ENCODE measurements around the gene GOLGA6L10.

DNA sequence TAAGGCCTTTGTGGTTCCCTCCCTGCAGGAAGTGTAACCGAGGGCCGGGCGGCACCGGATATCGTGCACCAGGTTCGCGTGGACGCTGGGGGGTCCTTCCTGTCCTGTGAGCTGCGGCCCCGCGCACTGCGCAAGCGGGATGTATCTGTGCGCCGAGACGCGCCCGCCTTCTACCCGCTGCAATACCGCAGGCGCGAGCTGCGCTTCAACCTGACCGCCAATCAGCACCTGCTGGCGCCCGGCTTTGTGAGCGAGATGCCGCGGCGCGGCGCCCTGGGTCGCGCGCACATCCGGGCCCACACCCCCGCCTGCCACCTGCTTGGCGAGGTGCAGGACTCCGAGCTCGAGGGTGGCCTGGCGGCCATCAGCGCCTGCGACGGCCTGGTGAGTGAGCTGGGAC is 50.8 kb downstream of the GOLGA6L10 start:
- TF ChIP-seq REST (IDR thresholded peaks at IDR 0.05; ENCODE audit: unreplicated experiment) (no peak), EZH2 (IDR thresholded peaks at IDR 0.05; ENCODE audit: low read depth, unreplicated experiment) (no peak), JUNB (IDR thresholded peaks at IDR 0.05; ENCODE audit: unreplicated experiment) (no peak), POLR2AphosphoS5 (IDR thresholded peaks at IDR 0.05; ENCODE audit: low read depth) (no peak), ZNF462 (CRISPR knock-in tag; IDR thresholded peaks at IDR 0.05) (no peak), CREB1 (CRISPR knock-in tag; IDR thresholded peaks at IDR 0.05; ENCODE audit: low read depth) (no peak), ZNF114 (CRISPR knock-in tag; IDR thresholded peaks at IDR 0.05) (no peak), EZH2phosphoT487 (IDR thresholded peaks at IDR 0.05; ENCODE audit: unreplicated experiment) (no peak)
- TF ChIP-seq, protein P1, sequence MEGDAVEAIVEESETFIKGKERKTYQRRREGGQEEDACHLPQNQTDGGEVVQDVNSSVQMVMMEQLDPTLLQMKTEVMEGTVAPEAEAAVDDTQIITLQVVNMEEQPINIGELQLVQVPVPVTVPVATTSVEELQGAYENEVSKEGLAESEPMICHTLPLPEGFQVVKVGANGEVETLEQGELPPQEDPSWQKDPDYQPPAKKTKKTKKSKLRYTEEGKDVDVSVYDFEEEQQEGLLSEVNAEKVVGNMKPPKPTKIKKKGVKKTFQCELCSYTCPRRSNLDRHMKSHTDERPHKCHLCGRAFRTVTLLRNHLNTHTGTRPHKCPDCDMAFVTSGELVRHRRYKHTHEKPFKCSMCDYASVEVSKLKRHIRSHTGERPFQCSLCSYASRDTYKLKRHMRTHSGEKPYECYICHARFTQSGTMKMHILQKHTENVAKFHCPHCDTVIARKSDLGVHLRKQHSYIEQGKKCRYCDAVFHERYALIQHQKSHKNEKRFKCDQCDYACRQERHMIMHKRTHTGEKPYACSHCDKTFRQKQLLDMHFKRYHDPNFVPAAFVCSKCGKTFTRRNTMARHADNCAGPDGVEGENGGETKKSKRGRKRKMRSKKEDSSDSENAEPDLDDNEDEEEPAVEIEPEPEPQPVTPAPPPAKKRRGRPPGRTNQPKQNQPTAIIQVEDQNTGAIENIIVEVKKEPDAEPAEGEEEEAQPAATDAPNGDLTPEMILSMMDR (conservative IDR thresholded peaks at IDR 0.05; ENCODE audit: low read depth in 2 of 2), result no peak

Data from GM23338 (cell line).